HG02571 (cell line): Measurements from ENCODE around the gene EPC1.

Experiments
- ATAC-seq: cut with Tn5 transposase; IDR thresholded peaks from one replicate; pipeline ENCODE4 v1.9.1; 2021; ENCODE audit warnings: mild to moderate bottlenecking, moderate library complexity; ENCODE audit not compliant: unreplicated experiment

EPC1 gene

GRCh38 chr10:32298075-32298812 lies 48.7 kb downstream of the EPC1 start:
- no peak for ATAC-seq

- ATAC-seq, result no peak
Observed at GRCh38 chr10:32295027-32295426, 51.9 kb downstream of the EPC1 start.

- ATAC-seq, result no peak
Observed at GRCh38 chr10:32293581-32293980, 53.4 kb downstream of the EPC1 start.

GRCh38 chr10:32279795-32280194 lies 67.2 kb downstream of the EPC1 start:
- ATAC-seq, result no peak

GRCh38 chr10:32273336-32273735 lies 73.6 kb downstream of the EPC1 start:
- ATAC-seq, result no peak

- ATAC-seq, result no peak
Observed at GRCh38 chr10:32271617-32272016, 75.3 kb downstream of the EPC1 start.

GRCh38 chr10:32269343-32270100 lies 77.4 kb downstream of the EPC1 start:
- no peak for ATAC-seq

GRCh38 chr10:32268788-32269187 lies 78.2 kb downstream of the EPC1 start:
- no peak for ATAC-seq

- no peak for ATAC-seq
Observed at GRCh38 chr10:32266979-32267378, 80.0 kb downstream of the EPC1 start.

GRCh38 chr10:32266566-32266965 lies 80.4 kb downstream of the EPC1 start:
- ATAC-seq, result no peak

GRCh38 chr10:32265756-32266155 lies 81.2 kb downstream of the EPC1 start:
- ATAC-seq, result no peak

- no peak for ATAC-seq
Observed at GRCh38 chr10:32263300-32263699, 83.7 kb downstream of the EPC1 start.

GRCh38 chr10:32259551-32259950 lies 87.4 kb downstream of the EPC1 start:
- ATAC-seq, result no peak

- peak; percentile 50 for ATAC-seq
Observed at GRCh38 chr10:32256613-32257437, 90.1 kb downstream of the EPC1 start.

GRCh38 chr10:32253821-32254220 lies 93.1 kb downstream of the EPC1 start:
- ATAC-seq, result no peak

- ATAC-seq, result no peak
Observed at GRCh38 chr10:32253276-32253675, 93.7 kb downstream of the EPC1 start.

- peak; percentile 66 for ATAC-seq
Observed at GRCh38 chr10:32250489-32250888, 96.5 kb downstream of the EPC1 start.

- no peak for ATAC-seq
Observed at GRCh38 chr10:32246685-32247084, 100.3 kb downstream of the EPC1 start.

- no peak for ATAC-seq
Observed at GRCh38 chr10:32245760-32246159, 101.2 kb downstream of the EPC1 start.

- ATAC-seq, result no peak
Observed at GRCh38 chr10:32244421-32245207, 102.3 kb downstream of the EPC1 start.

GRCh38 chr10:32244011-32244410 lies 102.9 kb downstream of the EPC1 start:
- no peak for ATAC-seq
